ENCODE results near the gene ELMOD3.
"Not testable (repeated sequence)": the region's sequence is repeated elsewhere in the genome, so short reads cannot be mapped to it uniquely, and the experiment has no call there.

The ELMOD3 gene

DNA sequence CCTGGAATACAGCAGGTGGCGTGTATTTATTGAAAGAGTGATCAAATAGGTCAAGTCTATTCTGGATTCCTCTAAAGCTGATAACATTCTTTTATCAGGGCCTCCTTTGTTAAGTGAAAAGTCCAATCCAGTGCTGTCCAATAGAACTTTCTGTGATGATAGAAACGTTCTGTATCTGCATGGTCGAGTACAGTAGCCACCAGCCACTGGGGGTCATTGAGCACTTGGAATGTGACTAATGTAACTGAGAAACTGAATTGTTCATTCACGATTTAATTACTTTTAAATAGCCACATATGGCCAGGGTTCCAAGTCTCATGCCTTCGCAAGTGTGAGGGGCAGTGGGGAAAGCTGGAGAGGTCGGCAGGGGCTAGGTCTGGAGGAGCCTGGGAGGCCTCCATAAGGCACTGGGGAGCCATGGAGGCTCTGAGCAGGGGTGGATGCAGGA is 84.5 kb downstream of the ELMOD3 start:
- DNase-seq (ENCODE audit: low read depth in 2 of 2) = no peak
- no peak overlapping the region for H3K4me3 ChIP-seq (replicated peaks in 1 of 2; ENCODE audit: low read depth in 2 of 2, low read length in 2 of 2)
- TF ChIP-seq, protein P1, sequence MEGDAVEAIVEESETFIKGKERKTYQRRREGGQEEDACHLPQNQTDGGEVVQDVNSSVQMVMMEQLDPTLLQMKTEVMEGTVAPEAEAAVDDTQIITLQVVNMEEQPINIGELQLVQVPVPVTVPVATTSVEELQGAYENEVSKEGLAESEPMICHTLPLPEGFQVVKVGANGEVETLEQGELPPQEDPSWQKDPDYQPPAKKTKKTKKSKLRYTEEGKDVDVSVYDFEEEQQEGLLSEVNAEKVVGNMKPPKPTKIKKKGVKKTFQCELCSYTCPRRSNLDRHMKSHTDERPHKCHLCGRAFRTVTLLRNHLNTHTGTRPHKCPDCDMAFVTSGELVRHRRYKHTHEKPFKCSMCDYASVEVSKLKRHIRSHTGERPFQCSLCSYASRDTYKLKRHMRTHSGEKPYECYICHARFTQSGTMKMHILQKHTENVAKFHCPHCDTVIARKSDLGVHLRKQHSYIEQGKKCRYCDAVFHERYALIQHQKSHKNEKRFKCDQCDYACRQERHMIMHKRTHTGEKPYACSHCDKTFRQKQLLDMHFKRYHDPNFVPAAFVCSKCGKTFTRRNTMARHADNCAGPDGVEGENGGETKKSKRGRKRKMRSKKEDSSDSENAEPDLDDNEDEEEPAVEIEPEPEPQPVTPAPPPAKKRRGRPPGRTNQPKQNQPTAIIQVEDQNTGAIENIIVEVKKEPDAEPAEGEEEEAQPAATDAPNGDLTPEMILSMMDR (IDR thresholded peaks at IDR 0.05; ENCODE audit: low read depth, low read length) = no peak

DNA sequence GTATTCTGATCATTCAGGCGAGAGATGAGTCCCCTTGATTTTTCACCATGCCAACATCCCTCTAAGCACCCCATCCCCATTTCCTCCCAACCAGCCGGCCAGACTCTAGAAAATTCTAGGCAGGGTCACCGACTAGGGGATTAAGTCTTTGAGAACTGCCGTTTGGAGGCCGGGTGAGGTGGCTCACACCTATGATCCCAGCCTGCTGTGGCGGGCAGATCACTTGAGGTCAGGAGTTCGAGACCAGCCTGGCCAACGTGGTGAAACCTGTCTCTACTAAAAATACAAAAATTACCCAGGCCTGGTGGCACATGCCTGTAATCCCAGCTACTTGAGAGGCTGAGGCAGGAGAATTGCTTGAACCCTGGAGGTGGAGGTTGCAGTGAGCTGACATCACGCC is 85.0 kb downstream of the ELMOD3 start:
- not testable (repeated sequence) for DNase-seq (ENCODE audit: low read depth in 2 of 2); H3K4me3 ChIP-seq (replicated peaks in 1 of 2; ENCODE audit: low read depth in 2 of 2, low read length in 2 of 2)

DNA sequence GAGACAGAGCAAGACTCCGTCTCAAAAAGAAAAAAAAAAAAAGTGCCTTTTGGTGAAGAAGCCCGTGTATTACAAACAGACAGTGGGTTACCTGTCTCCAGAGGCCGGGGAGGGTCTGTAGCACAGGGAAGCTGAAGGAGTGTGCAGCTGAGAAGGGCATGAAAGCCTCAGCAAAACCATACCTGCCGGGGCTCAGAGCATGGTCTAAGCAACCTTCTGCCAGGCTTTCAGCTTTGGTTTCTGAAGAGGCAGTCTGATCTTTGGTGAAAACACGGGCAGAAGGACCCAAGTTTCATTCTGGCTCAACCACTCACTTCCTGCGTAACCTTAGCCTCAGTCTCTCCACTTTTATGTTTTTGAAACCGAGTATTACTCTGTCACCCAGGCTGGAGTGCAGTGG is 85.4 kb downstream of the ELMOD3 start:
- TF ChIP-seq, protein P1 (IDR thresholded peaks at IDR 0.05; ENCODE audit: low read depth, low read length) = no peak
- no peak overlapping the region for H3K4me3 ChIP-seq (replicated peaks in 1 of 2; ENCODE audit: low read depth in 2 of 2, low read length in 2 of 2)
- no peak for DNase-seq (ENCODE audit: low read depth in 2 of 2)

DNA sequence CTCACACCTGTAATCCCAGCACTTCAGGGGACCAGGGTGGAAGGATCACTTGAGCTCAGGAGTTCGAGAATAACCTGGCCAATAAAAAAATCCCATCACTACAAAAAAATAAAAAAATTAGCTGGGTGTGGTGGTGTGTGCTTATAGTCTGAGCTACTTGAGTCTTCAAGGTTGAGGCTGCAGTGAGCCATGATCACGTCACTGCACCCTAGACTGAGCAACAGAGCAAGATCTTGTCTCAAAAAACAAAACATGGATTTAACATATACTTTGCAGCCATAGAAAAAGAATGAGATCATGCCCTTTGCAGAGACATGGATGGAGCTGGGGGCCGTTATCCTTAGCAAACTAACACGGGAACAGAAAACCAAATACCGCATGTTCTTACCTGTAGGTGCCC is 86.2 kb downstream of the ELMOD3 start:
- DNase-seq (ENCODE audit: low read depth in 2 of 2) = no peak
- TF ChIP-seq, protein P1 (IDR thresholded peaks at IDR 0.05; ENCODE audit: low read depth, low read length) = no peak
- H3K4me3 ChIP-seq (replicated peaks in 1 of 2; ENCODE audit: low read depth in 2 of 2, low read length in 2 of 2) = no peak overlapping the region
